Adrenal gland (tissue), 5 donors: Measurements from ENCODE around the gene PKP3.

Experiments
- POLR2A ChIP-seq, 2 donors: fragments of 450-650 bp; IDR thresholded peaks; one replicate each; pipeline ENCODE4 v1.6.1; 2017; ENCODE audit warnings: antibody characterized with exemption in 2 of 2, mild to moderate bottlenecking in 2 of 2, moderate library complexity in 1 of 2
- TF ChIP-seq, protein P1 (sequence below), 6 experiments: fragments of 450-650 bp in 4 of 6; fragments of 200-600 bp in 2 of 6; sonication (generic) in 1 of 6; IDR thresholded peaks; 1 replicate in 5 of 6; 2 replicates in 1 of 6; pipeline versions ENCODE4 v1.5.1 to v1.8.0; 2016 to 2021; ENCODE audit warnings: antibody characterized with exemption in 6 of 6, mild to moderate bottlenecking in 2 of 6, moderate library complexity in 1 of 6
- donor health status: DM: no; HTN: no; CAD: no.

DNA sequence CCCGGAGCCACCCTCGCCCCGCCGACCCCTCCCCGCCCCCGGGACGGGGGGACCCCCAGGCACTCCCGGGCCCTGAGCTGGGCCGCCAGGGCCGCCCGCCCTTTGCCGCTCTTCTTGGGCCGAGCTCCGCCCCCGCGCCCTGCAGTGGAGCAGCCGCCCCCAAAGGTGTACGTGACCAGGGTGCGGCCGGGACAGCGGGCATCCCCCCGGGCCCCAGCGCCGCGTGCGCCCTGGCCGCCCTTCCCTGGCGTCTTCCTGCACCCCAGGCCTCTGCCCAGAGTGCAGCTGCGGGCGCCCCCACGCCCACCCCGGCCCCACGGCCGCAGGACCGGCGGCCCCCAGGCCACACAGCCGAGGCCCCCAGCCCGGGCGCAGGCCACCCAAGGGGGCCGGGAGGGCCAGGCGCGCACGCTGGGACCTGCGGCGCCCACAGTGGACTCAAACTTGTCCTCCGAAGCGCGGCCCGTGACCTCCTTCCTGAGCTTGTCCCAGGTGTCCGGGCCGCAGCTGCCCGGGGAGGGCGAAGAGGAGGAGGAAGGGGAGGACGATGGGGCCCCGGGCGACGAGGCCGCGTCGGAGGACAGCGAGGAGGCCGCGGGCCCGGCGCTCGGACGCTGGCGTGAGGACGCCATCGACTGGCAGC is 17.4 kb upstream of the PKP3 start:
- TF ChIP-seq, protein P1, sequence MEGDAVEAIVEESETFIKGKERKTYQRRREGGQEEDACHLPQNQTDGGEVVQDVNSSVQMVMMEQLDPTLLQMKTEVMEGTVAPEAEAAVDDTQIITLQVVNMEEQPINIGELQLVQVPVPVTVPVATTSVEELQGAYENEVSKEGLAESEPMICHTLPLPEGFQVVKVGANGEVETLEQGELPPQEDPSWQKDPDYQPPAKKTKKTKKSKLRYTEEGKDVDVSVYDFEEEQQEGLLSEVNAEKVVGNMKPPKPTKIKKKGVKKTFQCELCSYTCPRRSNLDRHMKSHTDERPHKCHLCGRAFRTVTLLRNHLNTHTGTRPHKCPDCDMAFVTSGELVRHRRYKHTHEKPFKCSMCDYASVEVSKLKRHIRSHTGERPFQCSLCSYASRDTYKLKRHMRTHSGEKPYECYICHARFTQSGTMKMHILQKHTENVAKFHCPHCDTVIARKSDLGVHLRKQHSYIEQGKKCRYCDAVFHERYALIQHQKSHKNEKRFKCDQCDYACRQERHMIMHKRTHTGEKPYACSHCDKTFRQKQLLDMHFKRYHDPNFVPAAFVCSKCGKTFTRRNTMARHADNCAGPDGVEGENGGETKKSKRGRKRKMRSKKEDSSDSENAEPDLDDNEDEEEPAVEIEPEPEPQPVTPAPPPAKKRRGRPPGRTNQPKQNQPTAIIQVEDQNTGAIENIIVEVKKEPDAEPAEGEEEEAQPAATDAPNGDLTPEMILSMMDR (IDR thresholded peaks at IDR 0.05), result no peak
- no peak for TF ChIP-seq POLR2A (IDR thresholded peaks at IDR 0.05)
